SJSA1 (cell line): ENCODE results near the gene PODXL2. TPM values are rescaled to one million over a fixed set of nuclear protein-coding genes. Genes with fewer than 3 reads are reported as not detected.

Experiments
- DNase-seq, 2 experiments: peaks; one replicate each; pipeline ENCODE4 v3.0.0-alpha.2; 2015 to 2020; ENCODE audit warnings: low spot score in 2 of 2, low read depth in 1 of 2
- H3K27ac ChIP-seq: fragments of 250-450 bp; sonication (Bioruptor Pico); 2 replicates; pipeline ENCODE4 v1.5.1; 2020; ENCODE audit warnings: mild to moderate bottlenecking, moderate library complexity
- H3K27me3 ChIP-seq: fragments of 250-450 bp; sonication (Bioruptor Pico); replicated peaks from 2 replicates; pipeline ENCODE4 v1.5.1; 2020; ENCODE audit warnings: mild to moderate bottlenecking, moderate library complexity
- H3K36me3 ChIP-seq: fragments of 250-450 bp; sonication (Bioruptor Pico); 2 replicates; pipeline ENCODE4 v1.5.1; 2020; ENCODE audit warnings: mild to moderate bottlenecking
- H3K4me1 ChIP-seq: fragments of 250-450 bp; sonication (Bioruptor Pico); replicated peaks from 2 replicates; pipeline ENCODE4 v1.6.1; 2021; ENCODE audit warnings: mild to moderate bottlenecking
- H3K4me3 ChIP-seq: fragments of 250-450 bp; sonication (Bioruptor Pico); 2 replicates; pipeline ENCODE4 v1.5.1; 2020; ENCODE audit warnings: mild to moderate bottlenecking
- H3K9me3 ChIP-seq: fragments of 250-450 bp; sonication (Bioruptor Pico); replicated peaks from 2 replicates; pipeline ENCODE4 v1.5.1; 2020; ENCODE audit warnings: mild to moderate bottlenecking
- total RNA-seq: library from RNA; depleted of rRNA; stranded (reverse); fragments of >200 nt; shearing (Covaris generic); gene quantifications from 2 replicates; pipeline ENCODE4 v1.2.3, GENCODE V29; 2014

The PODXL2 gene
- total RNA-seq, 1 experiment from 2014 or later, result 2.6 TPM

- Histone ChIP-seq H3K9me3 (no peaks in the 10 kb centered on the region), H3K36me3 (peaks cover 71% of the 10 kb centered on the region), H3K4me1 (no peaks in the 10 kb centered on the region), H3K4me3 (no peak overlapping the region), H3K27ac (no peak overlapping the region), H3K27me3 (no peaks in the 10 kb centered on the region)
- no peak for DNase-seq
Observed at GRCh38 chr3:127611251-127611650, 17.7 kb upstream of the PODXL2 start.

DNA sequence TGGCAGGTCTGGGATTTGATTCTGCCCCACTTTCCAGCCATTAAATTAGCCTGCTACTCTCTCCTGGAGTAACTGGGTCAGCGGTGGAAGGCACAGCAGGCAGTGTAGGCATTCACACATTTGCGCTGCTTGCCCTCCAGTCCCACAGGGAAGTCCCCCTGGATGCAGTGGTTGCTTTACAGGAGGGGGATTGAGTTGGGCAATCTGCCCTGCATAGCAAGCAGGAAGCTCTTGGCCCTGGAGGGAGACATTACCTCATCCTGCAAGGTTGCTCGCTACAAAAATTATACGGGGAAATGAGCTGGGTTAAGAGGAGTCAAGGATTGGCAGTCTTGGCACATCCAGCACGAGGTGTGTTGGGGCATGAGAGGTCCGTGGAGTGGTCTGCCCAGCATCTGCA lies 16.0 kb upstream of the PODXL2 start:
- Histone ChIP-seq H3K9me3 (no peaks in the 10 kb centered on the region), H3K27me3 (no peaks in the 10 kb centered on the region), H3K36me3 (peaks cover 71% of the 10 kb centered on the region), H3K27ac (no peak overlapping the region), H3K4me3 (no peak overlapping the region), H3K4me1 (no peaks in the 10 kb centered on the region)
- DNase-seq, result no peak

DNA sequence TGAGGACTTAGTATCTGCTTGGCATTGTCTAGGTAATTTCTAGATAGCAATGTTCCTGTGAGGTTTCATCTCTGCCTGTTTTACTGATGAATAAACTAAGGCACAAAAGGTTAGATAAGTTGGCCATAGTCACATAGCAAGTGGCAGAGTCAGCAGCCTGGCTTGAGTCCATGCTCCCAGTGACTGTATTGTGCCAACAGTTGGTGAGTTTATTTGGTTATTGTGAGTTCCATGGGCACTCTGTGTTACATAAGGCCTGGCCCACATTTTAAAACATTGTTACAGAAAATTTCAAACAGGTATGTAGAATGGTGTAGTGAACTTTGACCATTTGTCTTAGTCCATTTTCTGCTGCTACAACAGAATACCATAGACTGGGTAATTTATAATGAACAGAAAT lies 15.6 kb upstream of the PODXL2 start:
- H3K27me3 ChIP-seq, result no peaks in the 10 kb centered on the region
- no peak overlapping the region for H3K27ac ChIP-seq
- no peak for DNase-seq
- no peaks in the 10 kb centered on the region for H3K9me3 ChIP-seq
- no peak overlapping the region for H3K4me3 ChIP-seq
- H3K36me3 ChIP-seq, result peaks cover 71% of the 10 kb centered on the region
- H3K4me1 ChIP-seq, result no peaks in the 10 kb centered on the region

DNA sequence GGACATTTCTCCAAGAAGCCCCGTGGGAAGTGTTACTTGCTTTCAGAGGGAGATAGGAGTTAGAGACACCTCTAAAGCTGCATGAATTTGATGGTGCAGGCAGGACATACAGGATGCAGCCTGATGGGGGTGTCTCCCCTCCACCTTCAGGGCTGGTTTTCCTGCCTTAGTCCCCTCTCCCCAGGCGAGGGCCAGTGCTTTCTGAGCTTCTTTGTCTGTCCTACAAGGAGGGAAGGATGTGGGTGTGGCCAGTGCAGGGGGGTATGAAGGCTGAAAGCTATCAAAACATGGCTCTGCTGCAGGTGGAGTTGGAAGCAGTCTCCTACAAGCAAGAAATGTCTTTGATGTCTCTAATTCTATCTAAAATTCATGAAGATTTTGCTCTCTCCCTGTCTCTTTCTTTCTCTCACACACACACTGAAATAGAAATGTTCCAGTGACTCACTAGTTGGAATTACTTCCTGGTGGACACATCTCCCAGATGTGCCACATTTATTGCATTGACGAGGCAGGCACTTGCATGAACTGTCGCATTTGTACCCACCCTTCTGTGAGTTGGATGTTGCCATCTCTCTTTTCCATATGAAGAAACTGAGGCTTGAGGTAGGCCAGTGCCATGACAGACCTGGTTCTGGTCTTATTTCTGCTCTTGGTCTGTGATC lies 13.9 kb upstream of the PODXL2 start:
- Histone ChIP-seq H3K27ac (no peak overlapping the region), H3K4me1 (no peaks in the 10 kb centered on the region), H3K9me3 (no peaks in the 10 kb centered on the region), H3K36me3 (peaks cover 77% of the 10 kb centered on the region), H3K27me3 (no peaks in the 10 kb centered on the region), H3K4me3 (no peak overlapping the region)
- DNase-seq, result no peak

DNA sequence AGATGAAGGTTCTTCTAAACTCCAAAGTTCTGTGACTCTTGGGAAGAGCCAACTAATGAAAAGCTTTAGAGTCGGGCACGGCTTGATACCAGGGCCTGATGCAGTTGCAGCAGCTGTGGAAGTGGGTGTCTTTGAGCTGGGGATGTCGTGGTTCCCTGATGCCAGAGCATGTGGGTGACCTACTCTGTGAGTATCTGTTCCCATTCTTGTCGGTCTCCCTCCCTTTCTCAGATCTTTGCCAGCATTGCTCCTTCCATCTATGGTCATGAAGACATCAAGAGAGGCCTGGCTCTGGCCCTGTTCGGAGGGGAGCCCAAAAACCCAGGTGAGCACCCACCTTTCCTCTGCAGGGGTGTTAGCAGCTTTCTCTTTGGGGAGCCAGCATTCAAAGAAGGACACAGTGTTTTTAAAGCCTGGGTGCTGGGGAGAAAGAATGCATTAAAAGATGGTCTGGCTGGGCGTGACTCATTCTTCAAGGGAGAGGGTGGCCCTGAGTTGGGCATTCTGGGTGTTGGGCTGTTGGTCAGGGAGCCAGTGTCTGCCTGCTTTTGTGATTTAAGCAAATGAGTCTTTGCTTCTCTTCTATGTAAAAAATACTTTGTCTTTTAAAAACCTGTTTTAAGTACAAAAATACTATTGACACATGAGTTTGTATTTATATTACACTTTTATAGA lies 13.2 kb upstream of the PODXL2 start:
- no peak for DNase-seq
- Histone ChIP-seq H3K27ac (no peak overlapping the region), H3K9me3 (no peaks in the 10 kb centered on the region), H3K27me3 (no peaks in the 10 kb centered on the region), H3K4me3 (no peak overlapping the region), H3K36me3 (peaks cover 80% of the 10 kb centered on the region), H3K4me1 (no peaks in the 10 kb centered on the region)

GRCh38 chr3:127616836-127617605 lies 12.0 kb upstream of the PODXL2 start:
- Histone ChIP-seq H3K4me1 (no peaks in the 10 kb centered on the region), H3K36me3 (peaks cover 82% of the 10 kb centered on the region), H3K27ac (no peak overlapping the region), H3K4me3 (no peak overlapping the region), H3K27me3 (no peaks in the 10 kb centered on the region), H3K9me3 (no peaks in the 10 kb centered on the region)
- DNase-seq, result no peak

DNA sequence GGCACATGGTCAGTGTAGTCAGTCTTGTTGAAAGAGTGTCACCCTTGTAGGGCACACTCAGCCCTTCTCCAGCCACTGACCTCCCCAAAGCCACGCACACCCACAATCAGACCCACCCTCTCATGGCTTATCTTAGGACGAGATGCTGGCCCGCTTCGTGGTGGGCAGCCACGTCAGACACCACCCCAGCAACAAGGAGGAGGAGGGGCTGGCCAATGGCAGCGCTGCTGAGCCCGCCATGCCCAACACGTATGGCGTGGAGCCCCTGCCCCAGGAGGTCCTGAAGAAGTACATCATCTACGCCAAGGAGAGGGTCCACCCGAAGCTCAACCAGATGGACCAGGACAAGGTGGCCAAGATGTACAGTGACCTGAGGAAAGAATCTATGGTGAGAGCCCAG lies 10.1 kb upstream of the PODXL2 start:
- H3K36me3 ChIP-seq, result peaks cover 73% of the 10 kb centered on the region
- no peak for DNase-seq
- no peaks in the 10 kb centered on the region for H3K27me3 ChIP-seq
- H3K9me3 ChIP-seq, result no peaks in the 10 kb centered on the region
- no peaks in the 10 kb centered on the region for H3K4me1 ChIP-seq
- no peak overlapping the region for H3K27ac ChIP-seq
- no peak overlapping the region for H3K4me3 ChIP-seq

DNA sequence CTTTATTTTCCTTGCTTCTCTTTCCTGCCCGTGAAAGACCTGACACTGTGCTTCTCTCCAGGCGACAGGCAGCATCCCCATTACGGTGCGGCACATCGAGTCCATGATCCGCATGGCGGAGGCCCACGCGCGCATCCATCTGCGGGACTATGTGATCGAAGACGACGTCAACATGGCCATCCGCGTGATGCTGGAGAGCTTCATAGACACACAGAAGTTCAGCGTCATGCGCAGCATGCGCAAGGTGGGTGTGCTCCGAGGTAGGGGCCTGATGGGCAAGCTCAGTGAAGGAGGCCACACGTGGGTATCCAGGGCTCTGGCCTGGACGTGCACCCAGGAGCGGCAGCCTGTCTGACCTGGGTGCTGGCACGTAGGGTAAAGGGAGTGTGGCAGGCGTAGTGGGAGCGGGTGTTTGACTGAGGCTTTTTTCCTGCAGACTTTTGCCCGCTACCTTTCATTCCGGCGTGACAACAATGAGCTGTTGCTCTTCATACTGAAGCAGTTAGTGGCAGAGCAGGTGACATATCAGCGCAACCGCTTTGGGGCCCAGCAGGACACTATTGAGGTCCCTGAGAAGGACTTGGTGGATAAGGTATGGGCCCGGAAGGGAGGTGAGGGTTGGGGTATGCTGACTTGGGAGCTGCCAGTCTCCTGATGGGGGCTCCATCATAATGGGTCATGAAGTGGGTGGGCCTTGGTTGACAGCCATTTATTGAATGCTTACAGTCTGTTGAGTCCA lies 8.2 kb upstream of the PODXL2 start:
- H3K9me3 ChIP-seq, result no peaks in the 10 kb centered on the region
- no peaks in the 10 kb centered on the region; the same call in 1 of the 2 replicates for H3K27me3 ChIP-seq
- H3K4me3 ChIP-seq, result no peak overlapping the region
- peaks cover 61% of the 10 kb centered on the region for H3K36me3 ChIP-seq
- H3K4me1 ChIP-seq, result no peaks in the 10 kb centered on the region
- DNase-seq, result no peak
- H3K27ac ChIP-seq, result no peak overlapping the region

DNA sequence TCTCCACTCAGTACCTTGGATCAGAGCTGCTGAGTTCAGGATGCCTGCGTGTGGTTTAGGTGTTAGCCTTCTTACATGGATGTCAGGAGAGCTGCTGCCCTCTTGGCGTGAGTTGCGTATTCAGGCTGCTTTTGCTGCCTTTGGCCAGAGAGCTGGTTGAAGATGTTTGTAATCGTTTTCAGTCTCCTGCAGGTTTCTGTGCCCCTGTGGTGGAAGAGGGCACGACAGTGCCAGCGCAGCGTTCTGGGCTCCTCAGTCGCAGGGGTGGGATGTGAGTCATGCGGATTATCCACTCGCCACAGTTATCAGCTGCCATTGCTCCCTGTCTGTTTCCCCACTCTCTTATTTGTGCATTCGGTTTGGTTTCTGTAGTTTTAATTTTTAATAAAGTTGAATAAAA lies 7.0 kb upstream of the PODXL2 start:
- DNase-seq, result no peak
- Histone ChIP-seq H3K4me3 (no peak overlapping the region), H3K27me3 (peaks cover under 1% of the 10 kb centered on the region; the same call in 1 of the 2 replicates), H3K4me1 (no peaks in the 10 kb centered on the region), H3K9me3 (no peaks in the 10 kb centered on the region), H3K27ac (no peak overlapping the region), H3K36me3 (peaks cover 49% of the 10 kb centered on the region)

DNA sequence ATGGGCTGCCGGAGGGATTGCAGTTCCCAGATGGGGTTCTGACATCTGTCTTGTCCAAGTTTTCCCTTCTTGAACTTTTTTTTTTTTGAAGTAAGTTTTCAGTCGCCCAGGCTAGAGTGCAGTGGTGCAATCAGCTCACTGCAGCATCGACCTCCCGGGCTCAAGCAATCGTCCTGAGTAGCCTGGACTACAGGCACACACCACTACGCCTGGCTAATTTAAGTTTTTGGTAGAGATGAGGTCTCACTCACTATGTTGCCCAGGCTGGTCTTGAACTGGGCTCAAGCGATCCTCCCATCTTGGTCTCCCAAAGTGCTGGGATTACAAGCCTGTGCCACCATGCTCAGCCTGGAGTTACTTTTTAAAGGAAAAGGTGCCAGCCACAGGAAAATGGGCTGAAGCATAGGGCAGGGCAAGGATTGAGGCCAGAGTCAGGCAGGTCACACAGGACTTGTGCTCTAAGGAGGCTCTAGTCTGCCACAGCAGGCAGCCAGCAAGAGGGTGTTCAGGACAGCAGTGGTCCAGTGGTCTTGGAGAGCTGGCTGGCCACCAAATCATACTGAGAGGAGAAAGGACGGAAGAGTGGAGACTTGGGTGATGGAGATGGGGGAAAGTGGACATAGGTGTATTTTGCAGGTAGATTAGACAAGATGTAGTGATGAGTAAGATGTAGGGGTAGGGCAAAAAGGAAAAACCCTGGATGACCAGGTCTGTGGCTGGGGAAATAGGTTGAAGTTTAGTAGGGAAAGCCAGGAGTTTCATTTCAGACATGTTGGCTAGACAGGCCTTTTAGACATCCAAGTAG lies 6.0 kb upstream of the PODXL2 start:
- Histone ChIP-seq H3K27ac (no peak overlapping the region), H3K27me3 (peaks cover 8% of the 10 kb centered on the region; the same call in 1 of the 2 replicates), H3K4me1 (no peaks in the 10 kb centered on the region), H3K4me3 (no peak overlapping the region), H3K36me3 (peaks cover 39% of the 10 kb centered on the region), H3K9me3 (no peaks in the 10 kb centered on the region)
- DNase-seq, result no peak

DNA sequence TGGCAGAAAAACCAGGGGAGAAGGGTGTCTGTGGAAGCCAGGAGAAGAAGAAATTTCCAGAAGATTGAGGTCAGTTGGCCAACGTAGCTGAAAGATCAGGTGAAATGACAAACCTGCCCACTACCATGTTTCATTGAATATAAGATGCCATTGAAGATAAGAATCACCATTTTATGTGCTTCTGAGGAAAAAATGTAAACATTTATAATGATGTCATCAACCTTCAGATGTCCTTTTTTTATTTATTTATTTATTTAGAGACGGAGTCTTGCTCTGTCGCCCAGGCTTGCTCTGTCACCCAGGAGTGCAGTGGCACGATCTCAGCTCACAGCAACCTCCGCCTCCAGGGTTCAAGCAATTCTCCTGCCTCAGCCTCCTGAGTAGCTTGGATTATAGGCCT lies 4.9 kb upstream of the PODXL2 start:
- Histone ChIP-seq H3K36me3 (peaks cover 28% of the 10 kb centered on the region), H3K9me3 (peaks cover 4% of the 10 kb centered on the region), H3K4me3 (no peak overlapping the region), H3K4me1 (peaks cover 4% of the 10 kb centered on the region), H3K27me3 (peaks cover 15% of the 10 kb centered on the region), H3K27ac (no peak overlapping the region)
- DNase-seq, result no peak

DNA sequence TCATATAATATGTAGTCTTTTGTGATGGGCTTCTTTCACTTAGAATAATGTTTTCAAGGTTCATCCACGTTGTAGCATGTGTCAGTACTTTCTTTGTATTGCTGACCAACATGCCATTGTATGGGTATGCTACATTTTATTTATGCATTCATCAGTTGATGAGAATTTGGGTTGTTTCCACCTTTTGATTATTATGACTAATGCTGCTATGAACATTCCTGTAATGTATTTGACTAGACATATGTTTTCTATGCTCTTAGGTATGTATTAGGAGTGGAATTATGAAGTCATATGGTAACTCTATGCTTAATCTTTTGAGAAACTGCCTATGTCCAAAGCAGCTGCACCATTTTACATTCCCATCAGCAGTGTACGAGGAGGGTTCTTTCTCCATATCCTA lies 3.2 kb upstream of the PODXL2 start:
- no peak overlapping the region for H3K27ac ChIP-seq
- peaks cover 13% of the 10 kb centered on the region for H3K36me3 ChIP-seq
- H3K4me1 ChIP-seq, result peaks cover 14% of the 10 kb centered on the region
- H3K27me3 ChIP-seq, result peaks cover 29% of the 10 kb centered on the region
- H3K9me3 ChIP-seq, result peaks cover 4% of the 10 kb centered on the region
- DNase-seq, result no peak
- H3K4me3 ChIP-seq, result no peak overlapping the region

GRCh38 chr3:127628426-127628787 lies 578 bp upstream of the PODXL2 start:
- Histone ChIP-seq H3K9me3 (peaks cover 4% of the 10 kb centered on the region), H3K27me3 (peaks cover 37% of the 10 kb centered on the region), H3K4me3 (no peak overlapping the region), H3K36me3 (no peaks in the 10 kb centered on the region), H3K27ac (no peak overlapping the region), H3K4me1 (peaks cover 14% of the 10 kb centered on the region)
- no peak for DNase-seq
